ENCODE measurements around the gene CACNA2D1. TPM values are rescaled to one million over a fixed set of nuclear protein-coding genes. Genes with fewer than 3 reads are reported as not detected.

CACNA2D1 gene
- total RNA-seq, 1 donor from 2014 or later: 10.3 TPM

DNA sequence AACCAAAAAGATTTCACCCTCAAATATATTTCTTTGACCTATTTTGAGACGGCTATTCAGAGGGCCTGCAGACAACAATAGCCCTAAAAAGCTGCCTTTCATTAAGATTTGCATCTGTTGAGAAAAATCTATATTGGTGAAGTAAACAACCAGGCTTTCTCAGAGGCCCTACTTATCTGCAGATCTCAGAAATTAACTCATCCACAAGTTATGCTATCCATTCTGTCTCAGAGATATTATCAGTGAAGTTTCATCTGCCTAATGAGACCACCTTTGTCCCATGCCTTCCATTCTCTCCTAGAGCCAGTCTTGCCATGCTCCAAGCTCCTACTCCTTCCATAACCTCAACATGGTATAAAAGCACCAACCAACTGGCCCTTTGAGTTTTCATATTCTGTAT, 130.3 kb downstream of the CACNA2D1 start:
- no peaks in the 10 kb centered on the region for H3K27me3 ChIP-seq
- H3K4me3 ChIP-seq: no peak overlapping the region
- H3K27ac ChIP-seq: no peak overlapping the region
- ATAC-seq (no peak), DNase-seq (no peak)
- no peaks in the 10 kb centered on the region for H3K9me3 ChIP-seq
- intact Hi-C loops (cut with DNase I): no loop called here
- no peaks in the 10 kb centered on the region for H3K4me1 ChIP-seq
- H3K36me3 ChIP-seq: no peaks in the 10 kb centered on the region
- TF ChIP-seq, protein P1, sequence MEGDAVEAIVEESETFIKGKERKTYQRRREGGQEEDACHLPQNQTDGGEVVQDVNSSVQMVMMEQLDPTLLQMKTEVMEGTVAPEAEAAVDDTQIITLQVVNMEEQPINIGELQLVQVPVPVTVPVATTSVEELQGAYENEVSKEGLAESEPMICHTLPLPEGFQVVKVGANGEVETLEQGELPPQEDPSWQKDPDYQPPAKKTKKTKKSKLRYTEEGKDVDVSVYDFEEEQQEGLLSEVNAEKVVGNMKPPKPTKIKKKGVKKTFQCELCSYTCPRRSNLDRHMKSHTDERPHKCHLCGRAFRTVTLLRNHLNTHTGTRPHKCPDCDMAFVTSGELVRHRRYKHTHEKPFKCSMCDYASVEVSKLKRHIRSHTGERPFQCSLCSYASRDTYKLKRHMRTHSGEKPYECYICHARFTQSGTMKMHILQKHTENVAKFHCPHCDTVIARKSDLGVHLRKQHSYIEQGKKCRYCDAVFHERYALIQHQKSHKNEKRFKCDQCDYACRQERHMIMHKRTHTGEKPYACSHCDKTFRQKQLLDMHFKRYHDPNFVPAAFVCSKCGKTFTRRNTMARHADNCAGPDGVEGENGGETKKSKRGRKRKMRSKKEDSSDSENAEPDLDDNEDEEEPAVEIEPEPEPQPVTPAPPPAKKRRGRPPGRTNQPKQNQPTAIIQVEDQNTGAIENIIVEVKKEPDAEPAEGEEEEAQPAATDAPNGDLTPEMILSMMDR (IDR thresholded peaks at IDR 0.05): no peak

DNA sequence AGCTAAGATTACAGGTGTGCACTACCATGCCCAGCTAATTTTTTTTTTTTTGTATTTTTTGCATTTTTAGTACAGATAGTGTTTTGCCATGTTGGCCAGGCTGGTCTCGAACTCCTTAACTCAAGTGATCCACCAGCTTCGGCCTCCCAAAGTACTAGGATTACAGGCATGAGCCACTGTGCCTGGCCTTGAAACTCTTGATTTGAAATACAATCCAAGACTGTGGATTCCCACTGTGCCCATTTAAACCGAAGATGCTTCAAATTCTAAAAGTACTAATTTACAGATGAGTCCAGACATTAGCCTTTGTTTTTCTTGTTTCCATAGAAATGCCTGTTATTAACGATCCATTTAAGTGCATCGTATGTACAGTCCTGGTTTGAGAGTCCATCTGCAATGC, 130.9 kb downstream of the CACNA2D1 start:
- no peak for ATAC-seq
- H3K27ac ChIP-seq: no peak overlapping the region
- no peak for DNase-seq
- intact Hi-C loops (cut with DNase I): no loop called here
- TF ChIP-seq, protein P1 (IDR thresholded peaks at IDR 0.05): no peak
- H3K27me3 ChIP-seq: no peaks in the 10 kb centered on the region
- no peaks in the 10 kb centered on the region for H3K4me1 ChIP-seq
- H3K36me3 ChIP-seq: no peaks in the 10 kb centered on the region
- no peaks in the 10 kb centered on the region for H3K9me3 ChIP-seq
- H3K4me3 ChIP-seq: no peak overlapping the region

DNA sequence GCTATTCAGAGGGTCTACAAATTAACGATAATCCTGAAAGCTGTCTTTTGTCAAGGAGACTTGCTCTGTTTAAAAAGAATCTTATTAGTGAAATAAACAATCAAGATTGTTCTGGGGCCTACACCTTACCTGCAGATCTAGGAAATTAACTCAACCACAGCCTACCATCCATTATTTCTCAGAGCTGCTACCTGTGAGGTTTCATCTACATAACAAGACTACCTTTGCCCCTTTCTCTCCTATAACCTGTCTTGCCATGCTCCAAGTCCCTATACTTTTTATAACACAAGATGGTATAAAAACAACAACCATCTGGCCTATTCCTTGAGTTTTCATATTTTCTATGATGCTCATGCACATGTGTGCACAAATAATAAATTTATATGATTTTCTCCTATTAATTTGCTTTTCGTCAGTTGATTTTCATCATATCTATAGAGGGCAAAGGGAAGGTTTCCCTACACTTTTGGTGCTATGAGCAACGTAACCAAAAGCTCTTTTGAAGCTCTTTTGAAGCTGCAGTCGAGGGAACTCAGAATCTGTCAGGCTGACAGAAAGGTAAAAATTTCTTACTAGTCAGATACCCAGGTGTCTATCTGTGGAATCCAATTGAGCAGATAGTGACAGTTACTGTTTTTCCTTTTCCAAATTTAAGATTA, 138.1 kb downstream of the CACNA2D1 start:
- no peak for DNase-seq
- ATAC-seq: no peak
- Histone ChIP-seq H3K4me1 (no peaks in the 10 kb centered on the region), H3K36me3 (no peaks in the 10 kb centered on the region), H3K27ac (no peak overlapping the region), H3K4me3 (no peak overlapping the region), H3K27me3 (no peaks in the 10 kb centered on the region), H3K9me3 (no peaks in the 10 kb centered on the region)
- intact Hi-C loops (cut with DNase I): no loop called here
- TF ChIP-seq, protein P1 (IDR thresholded peaks at IDR 0.05): no peak

DNA sequence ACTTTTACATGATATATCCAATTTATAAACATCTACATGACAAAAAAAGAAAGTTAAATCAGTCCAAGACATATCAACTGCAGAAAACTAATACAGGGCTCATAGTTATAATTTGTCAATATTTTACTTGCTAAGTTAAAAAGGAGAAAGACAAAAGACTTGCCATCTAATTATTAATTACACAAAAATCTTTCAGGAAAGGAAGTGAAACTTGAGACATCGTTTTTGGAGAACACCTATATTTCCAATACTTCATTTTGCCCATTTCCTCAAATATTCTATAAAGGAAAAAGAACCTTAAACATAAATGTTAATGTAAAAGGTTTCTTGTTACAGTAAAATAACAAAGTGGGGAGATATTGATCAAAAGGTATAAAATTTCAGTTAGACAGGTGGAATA, 148.7 kb downstream of the CACNA2D1 start:
- H3K9me3 ChIP-seq: no peaks in the 10 kb centered on the region
- ATAC-seq (no peak), DNase-seq (no peak)
- no peak overlapping the region for H3K27ac ChIP-seq
- intact Hi-C loops (cut with DNase I): no loop called here
- no peaks in the 10 kb centered on the region for H3K27me3 ChIP-seq
- TF ChIP-seq, protein P1 (IDR thresholded peaks at IDR 0.05): no peak
- H3K4me1 ChIP-seq: no peaks in the 10 kb centered on the region
- H3K36me3 ChIP-seq: no peaks in the 10 kb centered on the region
- H3K4me3 ChIP-seq: no peak overlapping the region

DNA sequence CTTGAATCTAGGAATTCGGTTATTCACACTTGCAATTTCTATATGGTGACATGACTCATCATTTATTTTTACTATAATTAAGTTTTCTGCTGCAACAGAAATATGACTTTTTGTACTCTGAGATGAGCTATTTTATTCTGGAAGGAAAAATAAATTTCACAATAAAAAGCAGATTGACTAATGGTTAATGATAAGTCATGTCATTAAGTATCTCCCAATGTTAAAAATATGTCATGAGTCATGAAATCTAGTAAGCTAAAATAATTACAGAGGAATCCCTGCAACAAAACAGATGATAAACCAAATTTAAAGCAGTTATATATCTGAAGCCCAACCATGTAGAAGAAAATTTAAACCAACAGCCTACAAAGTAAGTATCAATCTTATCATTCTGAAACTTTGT, 149.2 kb downstream of the CACNA2D1 start:
- Histone ChIP-seq H3K4me1 (no peaks in the 10 kb centered on the region), H3K36me3 (no peaks in the 10 kb centered on the region), H3K27me3 (no peaks in the 10 kb centered on the region), H3K27ac (no peak overlapping the region), H3K9me3 (no peaks in the 10 kb centered on the region), H3K4me3 (no peak overlapping the region)
- intact Hi-C loops (cut with DNase I): no loop called here
- ATAC-seq (no peak), DNase-seq (no peak)
- TF ChIP-seq, protein P1 (IDR thresholded peaks at IDR 0.05): no peak

DNA sequence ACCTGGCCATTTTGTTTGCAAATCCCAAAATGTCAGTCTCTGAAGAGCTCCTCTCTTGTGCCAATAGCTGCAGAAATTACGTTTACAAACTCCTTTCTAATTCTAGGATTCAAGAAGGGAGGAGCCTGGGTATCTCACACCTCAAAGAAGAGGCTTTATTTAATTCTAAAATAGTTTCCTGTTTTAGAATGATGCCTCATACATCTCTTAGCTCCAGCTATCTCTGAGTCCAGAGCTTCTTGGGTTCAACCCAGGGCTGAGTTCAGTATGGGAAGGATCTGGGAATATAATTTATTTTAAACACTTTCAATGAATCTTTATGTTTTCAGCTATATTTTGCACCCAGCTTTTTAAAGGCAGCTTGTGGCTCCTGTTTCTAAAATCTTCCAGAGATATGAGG, 150.1 kb downstream of the CACNA2D1 start:
- Histone ChIP-seq H3K27me3 (no peaks in the 10 kb centered on the region), H3K4me1 (no peaks in the 10 kb centered on the region), H3K4me3 (no peak overlapping the region), H3K27ac (no peak overlapping the region), H3K36me3 (no peaks in the 10 kb centered on the region), H3K9me3 (no peaks in the 10 kb centered on the region)
- TF ChIP-seq, protein P1 (IDR thresholded peaks at IDR 0.05): no peak
- ATAC-seq: no peak
- no peak for DNase-seq
- intact Hi-C loops (cut with DNase I): no loop called here

All from upper lobe of right lung (tissue), 1 donor.